Non-pigmented ciliary epithelial cell (primary cell): ENCODE results near the gene TMEM190.

ENCODE experiments used
- DNase-seq: peaks from one replicate; pipeline ENCODE4 v3.0.0-alpha.2; 2010; ENCODE audit warnings: low read depth

TMEM190 gene

GRCh38 chr19:55372316-55373081 lies 4.1 kb upstream of the TMEM190 start:
- no peak for DNase-seq

- DNase-seq: no peak
Observed at GRCh38 chr19:55373306-55373992, 3.2 kb upstream of the TMEM190 start.

- DNase-seq: no peak
Observed at GRCh38 chr19:55373993-55374757, 2.5 kb upstream of the TMEM190 start.

- no peak for DNase-seq
Observed at GRCh38 chr19:55377356-55378131, 918 bp downstream of the TMEM190 start.

- no peak for DNase-seq
Observed at GRCh38 chr19:55379174-55379573, 2.5 kb downstream of the TMEM190 start.

- no peak for DNase-seq
Observed at GRCh38 chr19:55382013-55382412, 5.4 kb downstream of the TMEM190 start.

- DNase-seq: no peak
Observed at GRCh38 chr19:55382522-55383054, 6.0 kb downstream of the TMEM190 start.

- no peak for DNase-seq
Observed at GRCh38 chr19:55383279-55384130, 6.9 kb downstream of the TMEM190 start.

- no peak for DNase-seq
Observed at GRCh38 chr19:55384131-55384919, 7.7 kb downstream of the TMEM190 start, which contains the start of gene TMEM238. TSS of gene TMEM238 (minus strand) at chr19:55384292. CDS start at chr19:55384259, 33 bp downstream.

- peak; percentile 85 for DNase-seq
Observed at GRCh38 chr19:55384920-55385723, 8.5 kb downstream of the TMEM190 start.

- peak; percentile 87 for DNase-seq
Observed at GRCh38 chr19:55385724-55386492, 9.3 kb downstream of the TMEM190 start, which contains the start of gene RPL28. TSS of gene RPL28 (plus strand) at chr19:55385932. CDS start at chr19:55386358, 426 bp downstream.

- DNase-seq: no peak
Observed at GRCh38 chr19:55386493-55386971, 9.9 kb downstream of the TMEM190 start.

GRCh38 chr19:55387736-55388497 lies 11.3 kb downstream of the TMEM190 start:
- no peak for DNase-seq

- DNase-seq: no peak
Observed at GRCh38 chr19:55389386-55390317, 13.0 kb downstream of the TMEM190 start.

- DNase-seq: no peak
Observed at GRCh38 chr19:55390461-55390880, 13.8 kb downstream of the TMEM190 start.

GRCh38 chr19:55391191-55391670 lies 14.6 kb downstream of the TMEM190 start:
- DNase-seq: no peak
